Glutamatergic neuron (in vitro differentiated cells): ENCODE results near the gene ATG2A. TPM values are rescaled to one million over a fixed set of nuclear protein-coding genes. Genes with fewer than 3 reads are reported as not detected.

Source experiments
- DNase-seq: peaks from one replicate; pipeline ENCODE4 v3.0.0; 2022
- H3K27ac Mint-ChIP-seq: one replicate; pipeline ENCODE4 v1.8.0; 2020; ENCODE audit warnings: mild to moderate bottlenecking, mixed read lengths, inconsistent platforms; ENCODE audit not compliant: unreplicated experiment
- H3K27me3 Mint-ChIP-seq: one replicate; pipeline ENCODE4 v1.8.0; 2020; ENCODE audit warnings: mild to moderate bottlenecking, moderate library complexity, mixed read lengths, inconsistent platforms; ENCODE audit not compliant: unreplicated experiment
- H3K36me3 Mint-ChIP-seq: one replicate; pipeline ENCODE4 v1.8.0; 2020; ENCODE audit warnings: mild to moderate bottlenecking, mixed read lengths, inconsistent platforms; ENCODE audit not compliant: unreplicated experiment
- H3K4me1 Mint-ChIP-seq: one replicate; pipeline ENCODE4 v1.8.0; 2020; ENCODE audit warnings: mild to moderate bottlenecking, low read depth, mixed read lengths, inconsistent platforms; ENCODE audit not compliant: unreplicated experiment
- H3K4me3 Mint-ChIP-seq: one replicate; pipeline ENCODE4 v1.8.0; 2020; ENCODE audit warnings: mild to moderate bottlenecking, mixed read lengths, inconsistent platforms; ENCODE audit not compliant: unreplicated experiment
- H3K9me3 Mint-ChIP-seq: one replicate; pipeline ENCODE4 v1.8.0; 2020; ENCODE audit warnings: mild to moderate bottlenecking, moderate library complexity, mixed read lengths, inconsistent platforms; ENCODE audit not compliant: unreplicated experiment
- CTCF ChIP-seq: fragments of 200-600 bp; sonication (generic); IDR thresholded peaks from one replicate; pipeline ENCODE4 v1.5.0; 2021; ENCODE audit not compliant: partially characterized antibody, unreplicated experiment
- total RNA-seq: library from RNA; stranded (reverse); fragmentation: NEBNext Ultra II Directional; extraction: Animal tissue kit (Norgen Biotek cat#: 25700); gene quantifications from one replicate; pipeline ENCODE4 v1.2.1, GENCODE V29; 2021; ENCODE audit not compliant: unreplicated experiment

ATG2A gene
- total RNA-seq, 1 donor from 2014 or later = 25.9 TPM

- Mint-ChIP-seq H3K36me3 (no peaks in the 10 kb centered on the region), H3K9me3 (peaks cover 4% of the 10 kb centered on the region), H3K4me1 (peaks cover 10% of the 10 kb centered on the region), H3K27ac (no peak overlapping the region), H3K4me3 (peak overlapping the region; percentile 28), H3K27me3 (no peaks in the 10 kb centered on the region)
- no peak for DNase-seq
- TF ChIP-seq CTCF = no peak
Measured at GRCh38 chr11:64864135-64864472, 52.9 kb downstream of the ATG2A start.

- no peaks in the 10 kb centered on the region for H3K27me3 Mint-ChIP-seq
- no peaks in the 10 kb centered on the region for H3K36me3 Mint-ChIP-seq
- H3K27ac Mint-ChIP-seq = peak overlapping the region; percentile 62
- H3K4me3 Mint-ChIP-seq = peak overlapping the region; percentile 28
- H3K4me1 Mint-ChIP-seq = peaks cover 10% of the 10 kb centered on the region
- no peak for DNase-seq
- TF ChIP-seq CTCF = no peak
- H3K9me3 Mint-ChIP-seq = peaks cover 3% of the 10 kb centered on the region
Measured at GRCh38 chr11:64863391-64864060, 53.5 kb downstream of the ATG2A start.

GRCh38 chr11:64862987-64863390 is 54.0 kb downstream of the ATG2A start:
- peak overlapping the region; percentile 62 for H3K27ac Mint-ChIP-seq
- no peaks in the 10 kb centered on the region for H3K36me3 Mint-ChIP-seq
- H3K27me3 Mint-ChIP-seq = no peaks in the 10 kb centered on the region
- no peak overlapping the region for H3K4me3 Mint-ChIP-seq
- peaks cover 1% of the 10 kb centered on the region for H3K9me3 Mint-ChIP-seq
- no peak for TF ChIP-seq CTCF
- no peak for DNase-seq
- H3K4me1 Mint-ChIP-seq = peaks cover 10% of the 10 kb centered on the region

GRCh38 chr11:64861227-64861975 is 55.6 kb downstream of the ATG2A start:
- DNase-seq = no peak
- Mint-ChIP-seq H3K9me3 (peaks cover 1% of the 10 kb centered on the region), H3K36me3 (no peaks in the 10 kb centered on the region), H3K27me3 (no peaks in the 10 kb centered on the region), H3K27ac (no peak overlapping the region), H3K4me1 (peaks cover 10% of the 10 kb centered on the region), H3K4me3 (no peak overlapping the region)
- TF ChIP-seq CTCF = no peak
